Heart right ventricle (tissue), 16 donors: ENCODE measurements around the gene SELENOH. TPM values are rescaled to one million over a fixed set of nuclear protein-coding genes. Genes with fewer than 3 reads are reported as not detected.

Experiments used
- ATAC-seq, 8 donors: fragments of 200-7000 bp; cut with Tn5 transposase; one replicate each; pipeline ENCODE4 v1.9.1; 2020; ENCODE audit warnings: mild to moderate bottlenecking in 8 of 8, moderate library complexity in 8 of 8, moderate number of reproducible peaks in 1 of 8
- DNase-seq, 2 donors: peaks; one replicate each; pipeline ENCODE4 v3.0.0-alpha.2; 2020
- H3K27ac ChIP-seq, 10 donors: fragments of 200-600 bp; sonication (generic) in 2 of 10; one replicate each; pipeline versions ENCODE4 v1.5.0 to v1.8.0; 2020 to 2022; ENCODE audit warnings: mild to moderate bottlenecking in 3 of 10
- H3K27me3 ChIP-seq, 7 donors: fragments of 200-600 bp; one replicate each; pipeline ENCODE4 v1.8.0; 2021 to 2022; ENCODE audit warnings: mild to moderate bottlenecking in 2 of 7
- H3K36me3 ChIP-seq, 9 donors: fragments of 200-600 bp; sonication (generic) in 1 of 9; one replicate each; pipeline versions ENCODE4 v1.5.0 to v1.8.0; 2020 to 2022; ENCODE audit warnings: mild to moderate bottlenecking in 2 of 9
- H3K4me1 ChIP-seq, 9 donors: fragments of 200-600 bp; sonication (generic) in 1 of 9; one replicate each; pipeline versions ENCODE4 v1.5.0 to v1.8.0; 2020 to 2022; ENCODE audit warnings: mild to moderate bottlenecking in 4 of 9
- H3K4me3 ChIP-seq, 10 donors: fragments of 200-600 bp; sonication (generic) in 2 of 10; one replicate each; pipeline versions ENCODE4 v1.5.0 to v1.8.0; 2020 to 2022; ENCODE audit warnings: mild to moderate bottlenecking in 7 of 10, moderate library complexity in 2 of 10
- H3K9me3 ChIP-seq, 11 donors: fragments of 200-600 bp in 10 of 11; sonication (generic) in 2 of 11; one replicate each; pipeline versions ENCODE4 v1.5.0 to v1.8.0; 2013 to 2022; ENCODE audit warnings: mild to moderate bottlenecking in 2 of 11, control low read depth in 1 of 11, moderate library complexity in 1 of 11
- WGBS, 2 donors: extraction: QIAGEN DNeasy Blood & Tissue Kit; methylation state at CpG; one replicate each; pipeline ENCODE4 v1.1.7; 2013; ENCODE audit warnings: inconsistent platforms in 1 of 2; 5-methylcytosine and 5-hydroxymethylcytosine counted together
- intact Hi-C, 10 donors: fragments of 100-400 bp; cut with DNase I; formaldehyde crosslinking; loops; one replicate each; pipeline versions ENCODE4 v1.11.1 to v1.14.2; 2022
- polyA plus RNA-seq, 2 donors: library from polyadenylated mRNA; stranded (reverse); fragments of 200-250 nt; gene quantifications; one replicate each; pipeline ENCODE4 v1.2.3, GENCODE V29; 2013
- total RNA-seq, 10 donors: library from RNA; stranded (reverse); fragmentation: NEBNext Ultra II Directional in 3 of 10; extraction: Animal tissue kit (Norgen Biotek cat#: 25700) in 3 of 10; gene quantifications; one replicate each; pipeline versions ENCODE4 v1.2.1 to v1.2.4, GENCODE V29; 2021 to 2023
- TF ChIP-seq, protein P1 (sequence below), 9 donors: fragments of 200-600 bp; sonication (generic) in 2 of 9; IDR thresholded peaks; one replicate each; pipeline versions ENCODE4 v1.5.0 to v1.8.0; 2021 to 2022; ENCODE audit warnings: antibody characterized with exemption in 9 of 9, mild to moderate bottlenecking in 5 of 9, moderate library complexity in 1 of 9
- donor health status: Arrhythmogenic right ventricular cardiomyopathy.
- donor health status: ischemic (EF 13 %, LVEDD 7.1; RV severe dilation, severe dysfunction).
- donor health status: healthy with polysubstance abuse.
- donor health status: DM: no; HTN: yes; CAD: no.
- donor health status: DM: no; HTN: no; CAD: no.
- donor health status: ischemic (EF 25% LVEDD 6.9; RV normal size, moderate dysfunction).
- donor health status: ischemic (EF 25% LVEDD 5.7; RV mildly dilated, moderate dysfunction).
- donor health status: healthy.
- donor health status: DM: yes; HTN: yes; CAD: no.
- donor health status: Ischemic cardiomyopathy.
- donor health status: ischemic (EF 35%, LVEDD 5.7; RV mildly dilated, moderate dysfunction).
- donor health status: nonischemic (EF 11% LVEDD 7.7; RV severe dilation, severe dysfunction).
- donor health status: DM: yes; HTN: yes; CAD: no.
- donor health status: PGD.
- donor health status: ischemic (EF 29% LVEDD 5.4; RV normal size, mild dysfunction).
- donor health status: nonischemic (EF 23%, LVEDD 6.1; RV moderate dilation, normal function).

SELENOH gene
- total and polyA plus RNA-seq, 12 donors: 69.8 to 99.0 (median 77.5) TPM

DNA sequence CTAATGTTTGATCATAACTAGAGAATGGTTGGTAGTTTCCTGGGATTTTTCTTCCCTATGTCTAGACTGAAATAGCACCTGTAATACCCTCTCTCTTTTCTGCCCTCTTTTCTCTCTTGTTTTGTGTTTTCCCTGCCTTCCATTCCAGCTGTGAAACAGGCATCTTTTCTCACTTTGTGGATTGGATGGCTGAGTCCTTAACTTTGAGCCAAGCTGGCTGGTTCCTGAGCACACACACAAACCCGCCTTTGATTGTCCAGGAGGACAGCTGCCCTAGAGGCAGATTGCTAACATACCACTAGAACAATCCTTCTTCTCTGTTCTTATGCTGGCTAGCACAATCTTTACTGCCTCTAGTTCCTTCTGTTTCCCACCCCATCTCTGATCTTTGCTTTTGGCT lies 38.0 kb downstream of the SELENOH start:
- TF ChIP-seq, protein P1, sequence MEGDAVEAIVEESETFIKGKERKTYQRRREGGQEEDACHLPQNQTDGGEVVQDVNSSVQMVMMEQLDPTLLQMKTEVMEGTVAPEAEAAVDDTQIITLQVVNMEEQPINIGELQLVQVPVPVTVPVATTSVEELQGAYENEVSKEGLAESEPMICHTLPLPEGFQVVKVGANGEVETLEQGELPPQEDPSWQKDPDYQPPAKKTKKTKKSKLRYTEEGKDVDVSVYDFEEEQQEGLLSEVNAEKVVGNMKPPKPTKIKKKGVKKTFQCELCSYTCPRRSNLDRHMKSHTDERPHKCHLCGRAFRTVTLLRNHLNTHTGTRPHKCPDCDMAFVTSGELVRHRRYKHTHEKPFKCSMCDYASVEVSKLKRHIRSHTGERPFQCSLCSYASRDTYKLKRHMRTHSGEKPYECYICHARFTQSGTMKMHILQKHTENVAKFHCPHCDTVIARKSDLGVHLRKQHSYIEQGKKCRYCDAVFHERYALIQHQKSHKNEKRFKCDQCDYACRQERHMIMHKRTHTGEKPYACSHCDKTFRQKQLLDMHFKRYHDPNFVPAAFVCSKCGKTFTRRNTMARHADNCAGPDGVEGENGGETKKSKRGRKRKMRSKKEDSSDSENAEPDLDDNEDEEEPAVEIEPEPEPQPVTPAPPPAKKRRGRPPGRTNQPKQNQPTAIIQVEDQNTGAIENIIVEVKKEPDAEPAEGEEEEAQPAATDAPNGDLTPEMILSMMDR (IDR thresholded peaks at IDR 0.05): peak in 2 of 9 donors; percentile 5 to 15
- peak overlapping the region; percentile 74 to 95 (median 90) for H3K27ac ChIP-seq
- no peaks in the 10 kb centered on the region for H3K9me3 ChIP-seq
- intact Hi-C loops: loop anchor here in 3 of 10 donors (2.0 to 10.0 kb wide), 3 partner anchors 16 to 246 kb away; partner anchors contain the start of genes CTNND1 (in 1 of the 3) and OR9Q1 (in 1 of the 3)
- H3K4me3 ChIP-seq: peak overlapping the region in 8 of 10 donors; percentile 5 to 41 (median 34)
- no peaks in the 10 kb centered on the region for H3K27me3 ChIP-seq
- ATAC-seq (peak in 7 of 8 donors; percentile 41 to 68 (median 57)), DNase-seq (peak in 1 of 2 donors; percentile 41)
- WGBS, 2 donors: 4 to 13% methylated on average over 1 of the region's 1 CpG
- peaks cover 45 to 100% (median 92%) of the 10 kb centered on the region in 9 donors for H3K4me1 ChIP-seq
- H3K36me3 ChIP-seq: peaks cover 0 to 13% (median 0%) of the 10 kb centered on the region in 9 donors

DNA sequence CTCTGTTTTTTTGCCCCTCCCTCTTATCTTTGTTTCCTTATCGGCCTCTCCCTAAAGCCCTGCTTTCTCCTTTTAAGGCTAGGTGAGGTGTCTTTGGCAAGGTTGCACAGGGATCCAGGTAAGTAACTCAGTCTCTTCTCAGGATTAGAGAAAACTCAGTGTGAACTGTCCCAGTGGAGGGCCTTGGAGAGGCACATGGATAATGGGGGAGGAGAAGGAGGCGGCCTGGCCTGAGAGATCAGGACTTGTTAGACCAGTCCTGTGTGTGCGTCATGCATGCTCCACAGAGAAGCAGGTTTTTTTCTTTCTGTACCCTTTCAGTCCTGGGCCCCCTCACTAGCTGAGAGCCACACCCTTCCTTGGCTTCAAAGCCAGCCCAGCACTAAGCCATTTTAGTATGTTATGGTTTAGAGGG lies 40.2 kb downstream of the SELENOH start:
- DNase-seq (peak in 1 of 2 donors; percentile 41), ATAC-seq (peak in 5 of 8 donors; percentile 19 to 50 (median 42))
- Histone ChIP-seq H3K27ac (peak overlapping the region; percentile 19 to 95 (median 90)), H3K4me3 (no peak overlapping the region), H3K9me3 (no peaks in the 10 kb centered on the region), H3K27me3 (no peaks in the 10 kb centered on the region), H3K36me3 (peaks cover 0 to 13% (median 0%) of the 10 kb centered on the region in 9 donors), H3K4me1 (peaks cover 36 to 100% (median 91%) of the 10 kb centered on the region in 9 donors)
- 26 to 45% methylated on average over 3 of the region's 3 CpGs for WGBS, 2 donors
- TF ChIP-seq, protein P1 (IDR thresholded peaks at IDR 0.05): no peak
- intact Hi-C loops: no loop called here

- intact Hi-C loops: loop anchor here in 1 of 10 donors (1.0 kb wide), 1 partner anchor 9 kb away; no protein-coding TSS in a partner anchor
- Histone ChIP-seq H3K9me3 (no peaks in the 10 kb centered on the region), H3K27ac (peak overlapping the region in 5 of 10 donors; percentile 13 to 62 (median 31)), H3K4me1 (peaks cover 27 to 99% (median 89%) of the 10 kb centered on the region in 9 donors), H3K27me3 (no peaks in the 10 kb centered on the region), H3K4me3 (no peak overlapping the region), H3K36me3 (peaks cover 0 to 13% (median 0%) of the 10 kb centered on the region in 9 donors)
- WGBS, 2 donors: 75 to 85% methylated on average over 2 of the region's 2 CpGs
- no peak for ATAC-seq
- DNase-seq: no peak
- TF ChIP-seq, protein P1 (IDR thresholded peaks at IDR 0.05): no peak
Observed at GRCh38 chr11:57785072-57785471, 43.8 kb downstream of the SELENOH start.

GRCh38 chr11:57786436-57786835 lies 45.1 kb downstream of the SELENOH start:
- H3K27ac ChIP-seq: peak overlapping the region in 6 of 10 donors; percentile 10 to 62 (median 45)
- H3K27me3 ChIP-seq: no peaks in the 10 kb centered on the region
- H3K4me3 ChIP-seq: peak overlapping the region in 1 of 10 donors; percentile 8
- H3K9me3 ChIP-seq: no peaks in the 10 kb centered on the region
- H3K4me1 ChIP-seq: peaks cover 18 to 98% (median 87%) of the 10 kb centered on the region in 9 donors
- TF ChIP-seq, protein P1 (IDR thresholded peaks at IDR 0.05): no peak
- intact Hi-C loops: no loop called here
- WGBS, 2 donors: 40 to 53% methylated on average over 4 of the region's 4 CpGs
- ATAC-seq (no peak), DNase-seq (no peak)
- peaks cover 0 to 19% (median 0%) of the 10 kb centered on the region in 9 donors for H3K36me3 ChIP-seq
